Hepatocyte (in vitro differentiated cells): ENCODE measurements around the gene NTPCR. TPM values are rescaled to one million over a fixed set of nuclear protein-coding genes. Genes with fewer than 3 reads are reported as not detected.

Source experiments
- DNase-seq: peaks from one replicate; pipeline ENCODE4 v3.0.0-alpha.2; 2016; ENCODE audit warnings: low spot score
- H2AFZ ChIP-seq: fragments of 200-600 bp; sonication (generic); 2 replicates; pipeline ENCODE4 v1.6.0; 2016; ENCODE audit warnings: antibody characterized with exemption, mild to moderate bottlenecking
- H3K27ac ChIP-seq: fragments of 200-600 bp; sonication (generic); 2 replicates; pipeline ENCODE4 v1.5.1; 2016; ENCODE audit warnings: mild to moderate bottlenecking
- H3K27me3 ChIP-seq: fragments of 200-600 bp; sonication (generic); 2 replicates; pipeline ENCODE4 v1.6.1; 2016
- H3K36me3 ChIP-seq: fragments of 200-600 bp; sonication (generic); replicated peaks from 2 replicates; pipeline ENCODE4 v1.5.1; 2016; ENCODE audit warnings: low read depth; ENCODE audit not compliant: insufficient read depth
- H3K4me1 ChIP-seq: fragments of 200-600 bp; sonication (generic); 2 replicates; pipeline ENCODE4 v1.5.1; 2016; ENCODE audit warnings: mild to moderate bottlenecking, moderate library complexity; ENCODE audit not compliant: insufficient read depth
- H3K4me2 ChIP-seq: fragments of 200-600 bp; sonication (generic); 2 replicates; pipeline ENCODE4 v1.6.0; 2016
- H3K4me3 ChIP-seq: fragments of 200-600 bp; sonication (generic); 2 replicates; pipeline ENCODE4 v1.5.1; 2016; ENCODE audit warnings: mild to moderate bottlenecking
- H3K79me2 ChIP-seq: fragments of 200-600 bp; sonication (generic); 2 replicates; pipeline ENCODE4 v1.6.0; 2017; ENCODE audit warnings: mild to moderate bottlenecking
- H3K9me2 ChIP-seq: fragments of 200-600 bp; sonication (generic); replicated peaks from 2 replicates; pipeline ENCODE4 v1.6.0; 2017; ENCODE audit warnings: mild to moderate bottlenecking; ENCODE audit not compliant: insufficient read depth
- H3K9me3 ChIP-seq: fragments of 200-600 bp; sonication (generic); 2 replicates; pipeline ENCODE4 v1.5.1; 2016; ENCODE audit warnings: low read depth, mild to moderate bottlenecking
- H4K20me1 ChIP-seq: fragments of 200-600 bp; sonication (generic); 2 replicates; pipeline ENCODE4 v1.6.0; 2016; ENCODE audit warnings: mild to moderate bottlenecking; ENCODE audit not compliant: insufficient read depth, poor library complexity, severe bottlenecking
- EZH2 ChIP-seq: fragments of 200-600 bp; sonication (generic); IDR thresholded peaks from 2 replicates; pipeline ENCODE4 v1.6.1; 2016; ENCODE audit warnings: antibody characterized with exemption, mild to moderate bottlenecking, borderline replicate concordance
- EZH2phosphoT487 ChIP-seq: fragments of 200-600 bp; sonication (generic); IDR thresholded peaks from one replicate; pipeline ENCODE4 v1.6.1; 2018; ENCODE audit warnings: antibody characterized with exemption, mild to moderate bottlenecking, low read depth, moderate library complexity; ENCODE audit not compliant: unreplicated experiment, severe bottlenecking
- WGBS: methylation state at CpG from one replicate; pipeline ENCODE4 v1.1.6; 2016; ENCODE audit warnings: low lambda C conversion rate; ENCODE audit errors: missing lambda C conversion rate; 5-methylcytosine and 5-hydroxymethylcytosine counted together
- polyA plus RNA-seq: library from polyadenylated mRNA; unstranded; fragments of >200 nt; fragmentation: Nextera tagmentation; extraction: Ambion mirVana; gene quantifications from 2 replicates; pipeline ENCODE4 v1.2.1, GENCODE V29; 2016
- total RNA-seq: library from RNA; depleted of rRNA; stranded (reverse); fragments of >200 nt; gene quantifications from 2 replicates; pipeline ENCODE4 v1.2.3, GENCODE V29; 2014
- TF ChIP-seq, protein P1 (sequence below): fragments of 200-600 bp; sonication (generic); IDR thresholded peaks from 2 replicates; pipeline ENCODE4 v1.5.1; 2016; ENCODE audit warnings: antibody characterized with exemption, mild to moderate bottlenecking; ENCODE audit not compliant: poor library complexity

NTPCR gene
- total and polyA plus RNA-seq, 2 experiments from 2014 or later: 32.1 to 52.9 TPM

DNA sequence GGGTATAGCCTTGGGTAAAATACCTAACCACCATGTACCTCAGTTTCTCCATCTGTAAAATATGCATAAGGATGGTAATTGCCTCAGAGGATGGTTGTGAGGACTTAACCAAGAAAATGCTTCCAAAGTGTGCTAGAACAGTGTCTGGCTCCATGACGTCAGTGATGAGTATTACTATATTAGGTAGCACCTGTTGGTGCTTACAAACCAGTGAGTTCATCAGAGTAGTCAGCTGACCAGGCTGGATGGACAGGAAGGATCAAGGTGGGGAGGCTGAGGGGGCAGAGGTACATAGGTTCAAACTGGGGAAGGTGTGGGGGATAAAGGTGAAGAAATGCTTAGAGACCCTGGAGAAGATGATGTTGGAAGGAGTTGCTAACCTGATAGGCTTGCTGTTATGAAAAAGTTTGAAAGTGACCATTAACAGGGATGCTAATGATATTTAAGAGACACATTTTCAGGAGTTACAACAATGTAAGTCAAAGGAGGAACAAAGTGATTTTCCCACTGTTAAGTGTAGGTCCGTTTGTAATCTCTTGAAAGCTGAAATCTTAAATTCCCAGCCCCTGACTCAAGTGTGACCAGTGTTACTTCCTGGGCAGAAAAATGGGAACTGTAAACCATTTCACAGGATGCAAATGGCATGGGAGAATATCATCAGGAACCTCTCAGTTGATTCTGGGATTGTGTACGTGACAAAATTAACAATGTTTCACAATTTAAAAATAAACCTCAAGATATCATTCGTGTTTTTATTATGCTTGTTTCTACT lies 4.4 kb downstream of the NTPCR start:
- Histone ChIP-seq H3K27ac (no peak overlapping the region), H3K4me1 (peaks cover 7% of the 10 kb centered on the region), H3K27me3 (no peaks in the 10 kb centered on the region), H3K4me3 (no peak overlapping the region), H4K20me1 (no peaks in the 10 kb centered on the region), H3K79me2 (peaks cover 59% of the 10 kb centered on the region), H3K9me2 (no peaks in the 10 kb centered on the region), H3K36me3 (no peaks in the 10 kb centered on the region), H3K4me2 (no peak overlapping the region), H3K9me3 (no peaks in the 10 kb centered on the region), H2AFZ (no peak overlapping the region)
- DNase-seq: no peak
- no peak for TF ChIP-seq EZH2
- no peak for TF ChIP-seq EZH2phosphoT487
- WGBS: 86% methylated on average over 4 of the region's 4 CpGs

DNA sequence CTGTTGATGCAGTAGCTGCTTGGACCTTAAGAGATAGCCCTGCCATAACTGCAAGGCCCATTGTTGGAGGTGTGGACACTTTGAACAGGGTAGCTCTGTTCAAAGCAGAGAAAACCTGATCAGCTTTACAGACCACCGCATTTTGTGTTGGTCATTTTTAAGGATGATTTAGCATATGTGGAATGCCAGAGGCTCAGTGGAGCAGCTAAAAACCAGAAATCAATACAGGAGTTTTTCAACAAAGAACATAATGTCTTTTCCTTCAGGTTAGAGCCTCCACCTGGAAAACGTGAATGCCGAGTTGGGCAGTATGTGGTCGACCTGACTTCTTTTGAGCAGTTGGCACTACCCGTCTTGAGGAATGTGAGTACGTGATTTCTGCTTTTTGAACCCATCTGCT lies 5.7 kb downstream of the NTPCR start:
- H2AFZ ChIP-seq: no peak overlapping the region
- H3K79me2 ChIP-seq: peaks cover 53% of the 10 kb centered on the region
- H3K27me3 ChIP-seq: no peaks in the 10 kb centered on the region
- H3K4me2 ChIP-seq: no peak overlapping the region
- WGBS: 95% methylated on average over 6 of the region's 6 CpGs
- H4K20me1 ChIP-seq: no peaks in the 10 kb centered on the region
- no peak for DNase-seq
- H3K4me1 ChIP-seq: peaks cover 5% of the 10 kb centered on the region
- no peaks in the 10 kb centered on the region for H3K9me2 ChIP-seq
- TF ChIP-seq EZH2phosphoT487: no peak
- no peak for TF ChIP-seq EZH2
- TF ChIP-seq, protein P1, sequence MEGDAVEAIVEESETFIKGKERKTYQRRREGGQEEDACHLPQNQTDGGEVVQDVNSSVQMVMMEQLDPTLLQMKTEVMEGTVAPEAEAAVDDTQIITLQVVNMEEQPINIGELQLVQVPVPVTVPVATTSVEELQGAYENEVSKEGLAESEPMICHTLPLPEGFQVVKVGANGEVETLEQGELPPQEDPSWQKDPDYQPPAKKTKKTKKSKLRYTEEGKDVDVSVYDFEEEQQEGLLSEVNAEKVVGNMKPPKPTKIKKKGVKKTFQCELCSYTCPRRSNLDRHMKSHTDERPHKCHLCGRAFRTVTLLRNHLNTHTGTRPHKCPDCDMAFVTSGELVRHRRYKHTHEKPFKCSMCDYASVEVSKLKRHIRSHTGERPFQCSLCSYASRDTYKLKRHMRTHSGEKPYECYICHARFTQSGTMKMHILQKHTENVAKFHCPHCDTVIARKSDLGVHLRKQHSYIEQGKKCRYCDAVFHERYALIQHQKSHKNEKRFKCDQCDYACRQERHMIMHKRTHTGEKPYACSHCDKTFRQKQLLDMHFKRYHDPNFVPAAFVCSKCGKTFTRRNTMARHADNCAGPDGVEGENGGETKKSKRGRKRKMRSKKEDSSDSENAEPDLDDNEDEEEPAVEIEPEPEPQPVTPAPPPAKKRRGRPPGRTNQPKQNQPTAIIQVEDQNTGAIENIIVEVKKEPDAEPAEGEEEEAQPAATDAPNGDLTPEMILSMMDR: no peak
- no peaks in the 10 kb centered on the region for H3K9me3 ChIP-seq
- no peak overlapping the region for H3K4me3 ChIP-seq
- H3K27ac ChIP-seq: no peak overlapping the region
- no peaks in the 10 kb centered on the region for H3K36me3 ChIP-seq

DNA sequence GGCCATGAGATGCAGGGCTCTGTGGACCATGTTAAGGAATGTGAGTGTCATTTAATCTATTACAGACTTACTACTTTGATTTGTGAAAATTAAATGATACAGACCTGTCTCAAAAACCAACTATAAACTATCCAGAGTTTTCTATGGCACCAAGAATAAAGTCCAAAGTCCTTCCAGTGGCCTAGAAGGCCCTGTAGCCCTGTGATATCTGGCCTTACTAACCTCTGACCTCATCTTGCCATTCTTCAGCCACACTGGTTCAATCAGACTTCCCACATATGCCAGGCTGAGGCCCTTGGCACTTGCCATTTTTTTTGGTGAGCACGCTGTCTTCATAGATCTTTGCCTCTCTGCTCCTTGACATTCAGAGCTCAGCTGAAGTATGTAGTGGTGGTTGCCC lies 7.7 kb downstream of the NTPCR start:
- DNase-seq: no peak
- 100% methylated on average over 1 of the region's 1 CpG for WGBS
- peaks cover 36% of the 10 kb centered on the region for H3K79me2 ChIP-seq

More for the DNA sequence above, 7.7 kb downstream of the NTPCR start:
- H4K20me1 ChIP-seq: no peaks in the 10 kb centered on the region
- no peak overlapping the region for H2AFZ ChIP-seq
- no peak overlapping the region for H3K27ac ChIP-seq
- H3K27me3 ChIP-seq: no peaks in the 10 kb centered on the region
- no peaks in the 10 kb centered on the region for H3K9me3 ChIP-seq
- H3K36me3 ChIP-seq: no peaks in the 10 kb centered on the region
- no peak overlapping the region for H3K4me2 ChIP-seq
- H3K4me3 ChIP-seq: no peak overlapping the region
- no peak for TF ChIP-seq EZH2phosphoT487
- TF ChIP-seq, protein P1: no peak
- TF ChIP-seq EZH2: no peak
- H3K4me1 ChIP-seq: peaks cover 6% of the 10 kb centered on the region
- H3K9me2 ChIP-seq: no peaks in the 10 kb centered on the region
